Stimulated activated naive CD8-positive, alpha-beta T cell treated with anti-CD3 and anti-CD28 coated beads, Interleukin-15, amount 100 ng/mL, for 72 hours (primary cell): ENCODE measurements around the gene WDR44.
A peak's percentile ranks its signal among the peaks of the same experiment; 100 is the strongest.

ENCODE experiments used
- ATAC-seq: fragments of 150-1000 bp; cut with Tn5 transposase; 2 replicates; pipeline ENCODE4 v1.10.0; 2021; ENCODE audit warnings: mild to moderate bottlenecking, moderate library complexity
- DNase-seq, 2 donors: peaks; one replicate each; pipeline ENCODE4 v3.0.0; 2021 to 2022
- H3K27ac Mint-ChIP-seq, 2 donors: one replicate each; pipeline ENCODE4 v1.8.0; 2022; ENCODE audit warnings: mild to moderate bottlenecking in 2 of 2, mixed read lengths in 2 of 2, moderate library complexity in 2 of 2
- H3K27me3 Mint-ChIP-seq: one replicate; pipeline ENCODE4 v1.8.0; 2022; ENCODE audit warnings: mixed read lengths
- H3K4me1 Mint-ChIP-seq: one replicate; pipeline ENCODE4 v1.8.0; 2022; ENCODE audit warnings: mild to moderate bottlenecking, mixed read lengths
- H3K4me3 Mint-ChIP-seq, 2 donors: one replicate each; pipeline ENCODE4 v1.8.0; 2022; ENCODE audit warnings: mild to moderate bottlenecking in 2 of 2, mixed read lengths in 2 of 2, moderate library complexity in 1 of 2
- H3K9me3 Mint-ChIP-seq, 2 donors: one replicate each; pipeline ENCODE4 v1.8.0; 2022; ENCODE audit warnings: mixed read lengths in 2 of 2

Gene WDR44

GRCh38 chrX:118493016-118493415, 147.1 kb downstream of the WDR44 start:
- H3K4me3 Mint-ChIP-seq, result no peak overlapping the region
- H3K9me3 Mint-ChIP-seq, result no peaks in the 10 kb centered on the region
- H3K27ac Mint-ChIP-seq, result no peak overlapping the region
- H3K27me3 Mint-ChIP-seq, result no peaks in the 10 kb centered on the region
- ATAC-seq, result no peak
- DNase-seq, result no peak
- peaks cover 16% of the 10 kb centered on the region for H3K4me1 Mint-ChIP-seq

- ATAC-seq (no peak), DNase-seq (no peak)
- Mint-ChIP-seq H3K9me3 (no peaks in the 10 kb centered on the region), H3K27me3 (no peaks in the 10 kb centered on the region), H3K4me1 (peaks cover 19% of the 10 kb centered on the region), H3K4me3 (no peak overlapping the region), H3K27ac (no peak overlapping the region)
These were observed 147.9 kb downstream of the WDR44 start for GRCh38 chrX:118493653-118494297.

GRCh38 chrX:118495061-118495921, 149.4 kb downstream of the WDR44 start, which contains the start of gene DOCK11:
Gene DOCK11, plus strand, starts transcription at chrX:118495815. Its CDS starts 157 bp downstream, at chrX:118495972.
- peak; percentile 74 to 88 for DNase-seq
- peak within 1 kb of the TSS; percentile 95 to 99 for H3K27ac Mint-ChIP-seq
- peak within 1 kb of the TSS; percentile 93 to 100 for H3K4me3 Mint-ChIP-seq
- H3K4me1 Mint-ChIP-seq, result peaks cover 27% of the 10 kb centered on the region
- no peaks in the 10 kb centered on the region for H3K27me3 Mint-ChIP-seq
- peak; percentile 84 for ATAC-seq
- H3K9me3 Mint-ChIP-seq, result no peaks in the 10 kb centered on the region

- H3K9me3 Mint-ChIP-seq, result no peaks in the 10 kb centered on the region
- peak; percentile 70 to 83 for DNase-seq
- ATAC-seq, result peak; percentile 83
- peak overlapping the region; percentile 91 to 99 for H3K27ac Mint-ChIP-seq
- peaks cover 27% of the 10 kb centered on the region for H3K4me1 Mint-ChIP-seq
- H3K4me3 Mint-ChIP-seq, result peak overlapping the region; percentile 93 to 100
- H3K27me3 Mint-ChIP-seq, result no peaks in the 10 kb centered on the region
These were observed 150.3 kb downstream of the WDR44 start for GRCh38 chrX:118495958-118496762.

- Mint-ChIP-seq H3K4me1 (peaks cover 27% of the 10 kb centered on the region), H3K27me3 (no peaks in the 10 kb centered on the region), H3K4me3 (peak overlapping the region; percentile 92 to 100), H3K9me3 (no peaks in the 10 kb centered on the region), H3K27ac (peak overlapping the region; percentile 91 to 99)
- no peak for DNase-seq
- peak; percentile 4 for ATAC-seq
These were observed 150.8 kb downstream of the WDR44 start for GRCh38 chrX:118496763-118497079.

GRCh38 chrX:118497180-118497818, 151.4 kb downstream of the WDR44 start:
- H3K27me3 Mint-ChIP-seq, result no peaks in the 10 kb centered on the region
- no peak for ATAC-seq

GRCh38 chrX:118498351-118498750, 152.4 kb downstream of the WDR44 start:
- peak overlapping the region; percentile 29 to 100 for H3K4me3 Mint-ChIP-seq
- DNase-seq (no peak), ATAC-seq (no peak)
- H3K9me3 Mint-ChIP-seq, result no peaks in the 10 kb centered on the region
- H3K4me1 Mint-ChIP-seq, result peaks cover 42% of the 10 kb centered on the region
- peak overlapping the region in 1 of 2 donors; percentile 48 for H3K27ac Mint-ChIP-seq
- H3K27me3 Mint-ChIP-seq, result no peaks in the 10 kb centered on the region

More at GRCh38 chrX:118497180-118497818, 151.4 kb downstream of the WDR44 start:
- peak; percentile 12 to 25 for DNase-seq
- peak overlapping the region; percentile 92 to 100 for H3K4me3 Mint-ChIP-seq
- peak overlapping the region; percentile 91 to 99 for H3K27ac Mint-ChIP-seq
- H3K4me1 Mint-ChIP-seq, result peaks cover 32% of the 10 kb centered on the region
- H3K9me3 Mint-ChIP-seq, result no peaks in the 10 kb centered on the region

- H3K27ac Mint-ChIP-seq, result peak overlapping the region; percentile 5 to 55
- ATAC-seq (no peak), DNase-seq (no peak)
- H3K4me3 Mint-ChIP-seq, result peak overlapping the region; percentile 54 to 70
- peaks cover 46% of the 10 kb centered on the region for H3K4me1 Mint-ChIP-seq
- no peaks in the 10 kb centered on the region for H3K27me3 Mint-ChIP-seq
- no peaks in the 10 kb centered on the region for H3K9me3 Mint-ChIP-seq
These were observed 152.8 kb downstream of the WDR44 start for GRCh38 chrX:118498755-118499154.

GRCh38 chrX:118499295-118499694, 153.4 kb downstream of the WDR44 start:
- Mint-ChIP-seq H3K4me1 (peaks cover 50% of the 10 kb centered on the region), H3K4me3 (peak overlapping the region; percentile 54 to 70), H3K27me3 (no peaks in the 10 kb centered on the region), H3K9me3 (no peaks in the 10 kb centered on the region), H3K27ac (peak overlapping the region; percentile 59 to 61)
- DNase-seq (no peak), ATAC-seq (no peak)
